SIG-M5 treated with dmso at 0.1 percent for 504 hours (cell line): ENCODE data around the gene LCN12.
"Not testable (repeated sequence)": the region's sequence is repeated elsewhere in the genome, so short reads cannot be mapped to it uniquely, and the experiment has no call there.

Experiments used
- DNase-seq: peaks from one replicate; lab custom pipeline; 2025; ENCODE audit not compliant: unreplicated experiment; lab: John Stamatoyannopoulos, UW

LCN12 gene

DNA sequence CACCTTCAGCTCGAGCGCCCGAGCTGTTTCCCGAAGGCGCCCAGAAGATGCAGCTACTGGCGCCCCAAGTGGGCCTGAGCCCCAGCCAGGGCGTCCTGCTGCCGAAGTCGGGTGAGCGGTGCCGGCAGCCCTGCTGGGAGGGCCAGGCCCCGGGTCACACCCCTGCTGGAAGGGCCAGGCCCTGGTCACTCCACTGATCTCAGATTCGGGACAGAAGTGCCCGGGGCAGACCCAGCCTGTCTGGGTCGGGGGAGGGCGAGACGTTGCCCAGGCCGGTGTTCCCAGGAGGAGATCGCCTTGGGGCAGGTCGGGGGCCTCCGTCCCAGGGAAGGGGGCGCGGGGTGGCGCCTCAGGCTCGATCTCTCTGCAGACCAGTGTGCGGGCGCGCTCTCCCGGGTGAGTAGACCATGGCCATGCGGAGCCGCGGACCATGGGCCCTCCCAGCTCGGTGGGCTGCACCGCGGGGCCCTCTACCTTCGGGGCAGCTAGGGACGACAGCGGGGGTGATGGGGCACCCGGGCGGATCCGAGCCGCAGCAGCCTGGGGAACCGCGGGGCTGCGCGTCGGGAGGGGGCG, 33.0 kb downstream of the LCN12 start:
- no peak for DNase-seq

DNA sequence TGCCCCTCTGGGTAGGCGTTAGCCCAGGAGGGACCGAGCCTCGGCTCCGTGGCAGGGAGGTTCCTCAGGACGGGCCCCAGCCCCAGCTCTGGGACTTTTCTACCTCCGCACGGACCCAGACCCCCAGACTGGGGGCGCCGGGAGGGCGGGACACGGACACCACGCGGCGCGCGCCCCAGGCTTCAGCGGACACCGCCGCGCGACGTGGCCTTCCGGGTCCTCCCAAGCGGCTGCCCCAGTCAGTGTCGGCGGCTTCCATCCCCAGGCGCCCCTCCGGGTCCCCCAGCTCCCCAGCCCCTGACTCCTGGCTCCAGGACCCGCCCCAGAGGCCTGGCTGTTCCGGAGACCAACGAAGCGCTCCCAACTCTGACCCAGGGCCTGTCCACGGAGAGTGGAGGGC, 33.8 kb downstream of the LCN12 start:
- DNase-seq: no peak

DNA sequence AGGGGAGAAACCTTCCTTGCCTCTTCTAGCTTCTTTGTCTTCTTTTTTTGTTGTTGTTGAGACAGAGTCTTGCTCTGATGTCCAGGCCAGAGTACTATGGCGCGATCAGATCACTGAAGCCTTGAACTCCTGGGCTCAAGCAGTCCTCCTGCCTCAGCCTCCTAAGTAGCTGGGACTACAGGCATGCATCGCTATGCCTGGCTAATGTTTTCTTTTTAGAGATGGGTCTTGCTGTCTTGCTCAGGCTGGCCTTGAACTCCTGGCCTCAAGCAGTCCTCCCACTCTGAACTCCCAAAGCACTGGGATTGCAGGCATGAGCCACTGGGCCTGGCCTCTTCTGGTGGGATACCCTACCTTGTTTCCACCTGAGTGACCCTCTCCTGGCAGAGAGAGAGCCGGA, 36.8 kb downstream of the LCN12 start:
- DNase-seq: no peak

DNA sequence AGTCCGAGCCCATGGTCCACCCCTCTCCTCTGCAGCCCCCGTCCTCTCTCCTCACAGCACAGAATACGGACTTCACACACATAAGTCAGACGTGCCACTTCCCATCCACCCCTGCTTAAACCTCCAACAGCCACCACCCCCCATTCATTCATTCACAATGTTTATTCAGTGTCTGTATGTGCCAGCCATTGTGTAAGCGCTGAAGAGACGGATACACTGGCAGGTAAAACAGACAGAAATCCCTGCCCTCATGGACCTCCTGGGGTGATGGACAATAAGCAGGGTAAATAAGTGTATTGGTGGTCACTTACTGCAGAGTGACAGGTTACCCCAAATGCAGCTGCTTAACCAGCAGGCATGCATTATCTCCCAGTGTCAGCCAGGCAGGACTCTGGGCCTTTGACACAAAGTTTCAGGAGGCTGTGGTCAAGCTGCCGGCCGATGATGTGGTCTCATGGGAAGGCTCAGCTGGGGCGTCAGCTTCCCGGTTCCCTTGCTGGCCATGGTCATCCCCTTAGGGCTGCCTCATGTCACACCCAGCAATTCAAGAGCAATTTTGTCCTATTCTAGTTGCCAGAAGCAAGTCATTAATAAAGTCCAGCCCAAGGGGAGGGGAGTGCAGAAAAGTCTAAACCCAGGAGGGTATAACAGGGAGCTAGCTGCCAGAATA, 38.3 kb downstream of the LCN12 start:
- no peak for DNase-seq

DNA sequence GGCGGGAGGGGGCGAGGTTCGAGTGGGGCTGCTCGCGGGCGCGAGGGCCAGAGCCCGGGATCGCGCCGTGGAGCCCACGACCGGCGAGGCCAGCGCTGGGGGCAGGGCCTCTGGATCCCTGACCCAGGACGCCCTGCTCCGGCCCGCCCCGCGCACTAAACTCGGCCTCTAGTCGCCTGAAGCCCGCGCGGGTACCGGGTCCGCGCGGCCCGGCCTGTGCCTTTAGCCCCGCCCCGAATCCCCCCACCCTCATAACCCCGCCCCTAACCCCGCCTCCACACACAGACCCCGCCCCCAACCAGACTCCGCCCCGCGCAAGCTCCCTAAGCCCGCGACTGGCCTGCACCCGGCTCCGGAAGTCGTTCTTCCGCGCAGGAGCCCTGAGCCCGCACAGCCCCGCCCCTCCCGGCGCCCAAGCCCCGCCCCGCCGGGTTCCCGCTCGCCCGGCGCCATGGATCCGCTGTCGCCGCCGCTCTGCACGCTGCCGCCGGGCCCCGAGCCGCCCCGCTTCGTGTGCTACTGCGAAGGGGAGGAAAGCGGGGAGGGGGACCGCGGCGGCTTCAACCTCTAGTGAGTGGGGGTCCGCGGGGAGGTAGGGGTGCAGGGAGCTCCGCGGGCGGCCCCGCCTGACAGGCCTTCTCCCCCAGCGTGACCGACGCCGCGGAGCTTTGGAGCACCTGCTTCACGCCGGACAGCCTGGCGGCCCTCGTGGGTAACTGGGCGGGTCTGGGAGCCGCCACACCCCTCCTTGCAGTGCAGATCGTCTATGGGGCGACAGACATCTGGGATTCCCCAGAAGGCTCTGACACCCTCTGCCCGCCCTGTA, 40.1 kb downstream of the LCN12 start, which contains the start of gene PAXX:
Gene PAXX (plus strand): TSS at position 430 of the 826 bp plus-strand sequence. CDS start 22 bp downstream, at position 452.
- DNase-seq: peak; percentile 86

DNA sequence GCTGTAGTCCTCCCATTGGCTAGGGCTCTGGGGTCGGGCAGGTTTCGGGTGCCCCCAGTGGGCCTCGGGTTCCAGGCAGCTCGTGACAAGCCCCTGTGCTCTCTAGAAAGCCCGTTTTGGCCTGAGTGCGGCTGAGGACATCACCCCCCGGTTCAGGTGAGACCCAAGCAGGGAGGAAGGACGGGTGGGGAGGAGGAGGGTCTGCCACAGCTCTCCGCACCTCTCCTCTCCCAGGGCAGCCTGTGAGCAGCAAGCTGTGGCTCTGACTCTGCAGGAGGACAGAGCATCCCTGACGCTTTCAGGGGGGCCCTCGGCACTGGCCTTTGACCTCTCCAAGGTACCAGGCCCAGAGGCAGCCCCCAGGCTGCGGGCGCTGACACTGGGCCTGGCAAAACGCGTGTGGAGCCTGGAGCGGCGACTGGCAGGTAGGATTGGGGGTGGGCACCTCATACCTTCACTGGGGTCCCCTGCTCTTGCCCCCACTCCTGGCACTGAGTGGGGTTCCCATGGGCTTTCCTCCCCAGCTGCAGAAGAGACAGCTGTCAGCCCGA, 40.8 kb downstream of the LCN12 start:
- DNase-seq: no peak

DNA sequence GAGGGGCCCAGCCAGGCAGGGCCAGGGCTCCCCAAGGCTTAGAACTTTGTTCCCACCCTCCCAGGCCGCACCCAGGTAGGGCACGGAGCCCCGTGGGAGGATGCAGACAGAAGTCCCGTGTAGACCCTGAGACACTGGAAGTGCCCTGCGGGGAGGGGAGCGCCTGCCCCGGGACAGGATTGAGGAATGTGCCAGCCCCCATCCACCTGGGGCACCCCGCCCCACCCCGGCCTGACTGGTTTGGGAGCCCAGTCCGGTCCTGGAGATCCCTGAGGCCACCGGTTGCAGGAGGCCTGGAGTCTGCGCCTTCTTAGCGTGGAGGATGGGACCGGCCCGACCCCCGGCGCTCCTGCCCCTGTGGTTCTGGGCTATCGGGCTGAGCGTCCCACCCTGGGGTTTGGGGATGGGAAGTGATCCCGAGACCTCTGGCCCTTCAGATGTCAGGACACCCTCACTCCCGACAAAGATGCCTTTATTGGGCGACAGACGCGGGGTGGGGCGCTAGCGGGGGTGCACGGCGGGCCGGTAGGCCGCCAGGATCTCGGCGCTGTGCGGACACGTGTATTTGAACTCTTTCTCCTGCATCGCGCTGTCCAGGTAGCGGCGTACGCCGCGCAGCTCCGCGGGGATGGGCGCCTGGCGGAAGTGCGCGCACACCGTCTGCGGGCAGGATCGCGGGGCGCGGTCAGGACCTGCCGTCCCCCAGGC, 42.3 kb downstream of the LCN12 start:
- no peak for DNase-seq

DNA sequence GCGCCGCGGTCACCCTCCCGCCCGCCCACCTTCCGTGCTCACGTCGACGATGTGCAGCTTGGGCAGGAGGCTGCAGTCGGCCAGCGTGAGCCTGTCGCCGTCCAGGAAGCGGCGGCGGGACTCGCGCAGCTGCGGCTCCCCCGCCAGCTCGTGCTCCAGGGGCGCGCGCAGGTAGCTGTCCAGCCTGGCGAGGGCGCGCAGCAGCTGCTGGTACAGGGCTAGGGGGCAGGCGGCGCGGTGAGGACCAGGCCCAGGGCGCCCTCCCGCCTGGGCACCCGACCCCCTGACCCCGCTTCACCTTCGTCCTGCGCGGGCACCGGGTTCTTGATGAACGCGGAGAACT, 42.8 kb downstream of the LCN12 start:
- no peak for DNase-seq

DNA sequence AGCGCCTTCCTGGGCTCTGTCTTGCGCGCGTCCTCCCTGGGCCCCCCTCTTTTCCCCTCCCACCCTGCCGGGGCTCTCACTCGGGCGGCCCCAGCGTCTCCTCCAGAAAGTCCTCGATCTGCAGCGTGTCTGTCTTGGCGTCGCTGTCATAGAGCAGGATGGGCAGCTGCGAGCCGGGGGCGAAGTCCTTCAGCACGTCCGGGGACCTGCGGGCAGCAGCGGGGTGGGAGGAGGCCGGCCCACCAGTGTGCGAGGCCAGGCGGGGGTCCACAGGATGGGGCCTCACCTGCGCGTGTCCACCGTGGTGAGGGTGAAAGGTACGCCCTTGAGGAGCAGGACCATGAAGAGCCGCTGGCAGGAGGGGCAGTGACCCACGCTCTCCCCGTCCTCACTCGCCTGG, 43.3 kb downstream of the LCN12 start:
- no peak for DNase-seq

DNA sequence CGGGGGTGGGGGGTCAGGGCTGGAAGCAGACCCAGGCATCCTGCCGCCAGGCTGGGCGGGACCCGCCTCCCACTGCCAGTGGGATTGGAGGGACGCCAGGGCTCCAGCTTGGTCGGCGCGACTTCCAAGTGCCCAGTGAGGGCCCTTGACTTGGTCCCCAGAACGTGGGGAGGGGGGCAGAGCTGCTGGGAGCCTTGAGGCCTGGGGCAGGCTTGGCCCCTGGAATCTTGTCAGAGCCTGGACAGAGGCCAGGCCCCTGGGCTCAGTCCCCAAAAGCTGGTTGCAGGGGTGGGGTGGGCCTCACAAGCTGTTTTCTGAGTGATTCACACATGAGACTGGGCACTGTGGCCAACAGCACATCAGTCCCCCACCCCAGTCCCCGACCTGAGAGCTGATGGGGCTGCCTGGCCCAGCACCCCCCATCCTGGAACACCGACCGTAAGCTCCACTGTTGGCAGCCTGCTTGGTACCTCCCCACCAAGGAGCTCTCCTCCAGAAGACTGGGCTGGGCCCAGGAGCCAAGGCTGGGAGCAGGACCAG, 43.8 kb downstream of the LCN12 start:
- no peak for DNase-seq

DNA sequence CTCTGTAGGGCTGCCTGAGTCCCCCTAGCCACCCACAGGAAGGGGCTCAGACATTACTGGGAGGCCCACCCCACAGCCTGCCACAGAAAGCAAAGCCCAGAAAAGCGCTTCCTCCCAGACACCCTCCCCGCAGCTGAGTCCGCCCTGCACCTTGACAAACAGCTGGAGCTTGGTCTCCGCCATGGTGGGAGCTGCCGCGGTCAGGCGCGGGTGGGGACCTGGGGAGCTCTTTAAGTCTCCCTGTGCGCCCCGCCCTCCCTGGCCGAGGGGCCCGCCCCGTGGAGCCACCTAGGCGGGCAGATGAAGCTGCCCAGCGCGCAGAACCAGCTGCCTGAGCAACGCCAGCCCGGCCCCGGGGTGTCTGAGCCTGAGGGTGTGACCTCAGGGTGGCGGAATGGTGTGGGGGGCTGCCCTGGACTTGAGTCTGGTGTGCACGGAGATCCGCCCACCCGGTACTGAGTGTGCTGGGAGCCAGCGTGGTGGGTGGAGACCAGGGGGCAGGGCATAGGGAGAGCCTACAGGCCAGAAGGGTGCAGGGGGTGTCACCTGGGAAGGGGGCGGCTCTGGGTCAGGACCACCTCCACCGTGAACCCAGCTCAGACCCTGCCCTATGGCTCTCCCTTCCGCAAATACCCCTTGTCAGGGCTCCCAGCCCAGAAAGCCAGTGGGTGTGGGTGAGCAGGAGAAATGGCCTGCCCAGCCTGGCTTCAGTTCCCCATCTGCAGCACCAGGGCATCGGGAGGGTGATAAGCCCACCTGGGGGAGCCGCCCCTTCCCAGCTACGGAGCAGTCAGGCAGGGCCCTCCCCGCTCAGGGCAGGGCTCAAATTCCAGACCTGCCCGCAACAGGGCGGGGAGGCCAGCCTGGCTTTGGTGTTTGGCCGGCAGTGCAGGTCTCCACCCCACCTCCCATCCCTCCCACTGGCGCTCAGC, 44.6 kb downstream of the LCN12 start, which contains the start of gene CLIC3:
Gene CLIC3 (minus strand): TSS at position 208 of the 932 bp plus-strand sequence. CDS start 25 bp downstream, at position 183.
- DNase-seq: peak; percentile 40

DNA sequence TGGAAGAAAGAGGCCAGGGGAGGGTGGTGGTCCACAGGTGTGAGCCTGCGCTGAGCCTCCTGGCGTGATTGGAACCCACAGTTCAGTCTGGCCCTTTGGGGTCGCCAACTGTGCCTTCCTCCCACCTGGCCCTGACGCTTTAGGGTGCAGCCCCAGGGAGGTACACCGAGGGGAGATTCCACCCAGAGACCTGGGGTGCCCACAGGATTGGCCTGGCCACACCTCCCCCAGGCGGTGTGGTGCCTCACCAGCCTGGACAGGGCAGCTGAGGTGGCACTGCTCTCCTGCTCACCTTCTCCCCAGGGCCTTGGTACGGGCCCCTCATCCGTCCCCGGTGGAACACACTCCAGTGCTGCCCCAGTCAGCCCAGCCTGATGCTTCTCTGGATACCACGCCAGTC, 45.3 kb downstream of the LCN12 start:
- no peak for DNase-seq

DNA sequence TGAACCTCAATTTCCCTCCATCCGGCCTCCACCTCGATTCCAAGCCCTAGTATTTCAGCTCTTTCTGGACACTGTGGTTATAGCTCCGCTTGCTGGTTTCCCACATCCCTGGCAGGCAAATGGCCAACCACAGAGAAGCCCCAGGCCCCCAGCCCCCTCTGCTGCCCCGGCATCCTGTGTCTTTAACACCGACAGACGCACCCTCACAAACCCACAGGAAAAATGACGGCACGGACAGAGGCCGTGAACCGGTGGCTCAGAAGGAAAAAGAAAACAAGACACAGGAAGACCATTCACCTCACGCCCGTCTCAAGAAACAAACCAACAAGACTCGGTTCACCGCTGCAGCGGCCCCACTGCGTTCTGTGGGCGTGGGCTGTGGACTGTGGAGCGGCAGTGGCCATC, 45.8 kb downstream of the LCN12 start:
- DNase-seq: no peak

DNA sequence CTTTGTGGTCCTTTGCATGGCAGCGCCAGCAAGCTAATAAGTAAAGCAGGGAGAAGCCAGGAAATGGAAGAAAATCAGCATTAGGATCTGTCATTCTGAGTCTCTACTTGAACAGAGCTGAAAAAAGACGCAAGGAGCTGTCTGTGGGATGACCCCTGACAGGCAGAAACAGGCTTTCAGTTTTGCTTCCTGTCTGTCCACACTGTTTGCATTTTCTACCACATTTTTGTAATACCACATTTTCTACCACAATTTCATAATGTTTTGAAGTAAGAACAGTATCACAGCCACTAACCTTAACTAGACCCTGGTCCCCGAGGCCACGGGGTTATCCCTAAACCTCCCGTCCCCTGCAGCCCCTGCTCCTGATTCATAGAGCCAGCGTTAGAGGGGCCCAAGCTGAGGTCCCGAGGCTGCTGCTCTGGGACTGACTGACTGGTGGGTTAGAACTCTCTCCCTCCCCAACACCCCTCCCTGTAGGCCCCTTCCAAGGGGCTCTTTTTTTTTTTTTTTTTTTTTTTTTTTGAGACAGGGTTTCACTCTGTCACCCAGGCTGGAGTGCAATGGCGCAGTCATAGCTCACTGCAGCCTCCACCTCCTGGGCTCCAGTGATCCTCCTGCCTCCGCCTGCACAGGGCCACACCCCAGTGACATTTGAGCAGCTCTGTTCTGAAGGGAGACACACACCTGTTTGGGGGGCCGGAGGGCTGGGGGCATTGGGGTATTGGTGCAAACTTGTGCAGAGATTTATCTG, 48.3 kb downstream of the LCN12 start:
- DNase-seq: peak; percentile 89

DNA sequence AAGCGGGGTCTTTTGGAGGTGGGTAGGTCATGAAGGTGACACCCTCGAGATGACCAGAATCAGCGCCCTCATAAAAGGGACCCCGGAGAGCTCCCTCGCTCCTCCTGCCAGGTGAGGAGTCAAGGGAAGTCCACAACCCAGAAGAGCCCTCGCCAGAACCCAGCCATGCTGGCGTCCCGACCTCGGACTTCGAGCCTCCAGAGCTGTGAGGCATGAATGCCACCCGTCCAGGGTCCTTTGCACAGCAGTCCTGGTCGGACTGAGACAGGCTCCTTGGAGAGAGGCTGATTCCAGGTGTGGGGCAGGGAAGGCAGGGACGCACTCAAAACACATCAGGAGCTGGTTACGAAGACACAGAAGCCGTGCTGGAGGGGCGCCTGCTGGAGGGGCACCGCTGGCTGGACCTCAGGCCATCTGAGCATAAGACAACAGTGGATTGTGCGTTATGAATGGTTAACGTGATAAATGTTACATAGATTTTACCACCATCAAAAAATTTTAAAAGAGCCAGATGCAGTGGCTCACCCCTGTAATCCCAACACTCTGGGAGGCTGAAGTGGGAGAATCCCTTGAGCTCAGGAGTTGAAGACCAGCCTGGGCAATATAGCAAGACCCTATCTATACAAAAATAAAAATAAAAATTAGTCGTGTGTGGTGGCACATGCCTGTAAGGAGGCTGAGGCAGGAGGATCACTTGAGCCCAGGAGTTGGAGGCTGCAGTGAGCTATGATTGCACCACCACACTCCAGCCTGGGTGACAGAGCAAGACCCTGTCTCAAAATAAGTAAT, 50.0 kb downstream of the LCN12 start:
- DNase-seq: no peak

DNA sequence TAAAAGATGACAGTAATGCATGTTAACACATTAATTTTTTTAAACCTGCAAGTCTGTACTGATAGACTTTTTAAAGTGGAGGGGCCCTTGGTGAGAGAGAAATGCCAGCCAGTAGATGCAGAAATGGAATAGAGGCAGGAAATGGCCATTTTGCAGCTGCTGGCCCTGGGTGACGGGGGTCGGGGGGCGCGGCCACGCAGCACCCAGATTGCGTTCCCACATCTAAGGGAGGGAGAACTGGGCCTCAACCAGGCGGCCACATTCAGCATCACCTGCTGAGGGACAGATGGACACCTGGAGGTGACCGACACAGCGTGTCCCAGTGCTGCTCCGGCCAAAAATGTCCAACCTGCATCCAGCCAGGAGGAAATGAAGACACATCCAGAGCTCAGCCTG, 50.6 kb downstream of the LCN12 start:
- no peak for DNase-seq

DNA sequence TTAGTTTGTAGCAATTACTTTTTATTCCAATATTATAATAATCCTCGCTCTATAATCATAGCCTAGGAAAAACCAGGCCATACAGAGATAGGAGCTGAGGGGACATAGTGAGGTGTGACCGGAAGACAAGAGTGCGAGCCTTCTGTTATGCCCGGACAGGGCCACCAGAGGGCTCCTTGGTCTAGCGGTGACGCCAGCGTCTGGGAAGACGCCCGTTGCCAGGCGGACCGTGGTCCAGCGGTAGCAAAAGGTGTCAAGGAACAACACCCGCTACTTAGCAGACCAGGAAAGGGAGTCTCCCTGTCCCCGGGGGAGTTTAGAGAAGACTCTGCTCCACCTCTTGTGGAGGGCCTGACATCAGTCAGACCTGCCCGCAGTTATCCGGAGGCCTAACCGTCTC, 52.2 kb downstream of the LCN12 start:
- DNase-seq: not testable (repeated sequence)
